ENCODE data around the gene BRSK1. TPM values are rescaled to one million over a fixed set of nuclear protein-coding genes. Genes with fewer than 3 reads are reported as not detected.

BRSK1 gene
- total and polyA plus RNA-seq, 10 of the 15 experiments (the other 5 are each of a cell fraction or from before 2014, with no cell fraction given) = 0.03 to 0.76 (median 0.25) TPM; not detected in 4

- TF ChIP-seq BCL3 (IDR thresholded peaks at IDR 0.05; ENCODE audit: borderline replicate concordance, insufficient read depth, low read depth, low read length, poor library complexity, severe bottlenecking) (no peak), MYB (IDR thresholded peaks at IDR 0.05; ENCODE audit: borderline replicate concordance, low read depth, low read length) (no peak), IRF3 (IDR thresholded peaks at IDR 0.05) (peak; percentile 97), IKZF1 (conservative IDR thresholded peaks at IDR 0.05) (peak; percentile 51), CEBPZ (IDR thresholded peaks at IDR 0.05; ENCODE audit: low read depth, low read length) (peak; percentile 96), CUX1 (IDR thresholded peaks at IDR 0.05; ENCODE audit: insufficient replicate concordance, low read depth, low read length) (no peak), NFYA (IDR thresholded peaks at IDR 0.05; ENCODE audit: borderline replicate concordance, low read depth, low read length) (peak; percentile 39; the same call in 1 of the 2 replicates), SUZ12 (IDR thresholded peaks at IDR 0.05; ENCODE audit: unreplicated experiment) (no peak), NKRF (conservative IDR thresholded peaks at IDR 0.05) (no peak)
Observed at GRCh38 chr19:55339105-55339888, 55.5 kb downstream of the BRSK1 start, which contains the start of gene KMT5C (continued).
